H1 (cell line): ENCODE measurements around the gene PHF14. TPM values are rescaled to one million over a fixed set of nuclear protein-coding genes. Genes with fewer than 3 reads are reported as not detected.
A peak's percentile ranks its signal among the peaks of the same experiment; 100 is the strongest.

Experiments
- CTCF ChIA-PET: fragments of 300-600 bp; sonication (Branson Sonifier 250); formaldehyde crosslinking; loops from one replicate; lab custom pipeline; 2021; ENCODE audit not compliant: partially characterized antibody; lab: Charles Lee
- POLR2A ChIA-PET: fragments of 300-600 bp; sonication (Branson Sonifier 250); formaldehyde crosslinking; loops from one replicate; lab custom pipeline; 2021; ENCODE audit warnings: inconsistent platforms; ENCODE audit not compliant: partially characterized antibody; lab: Charles Lee
- DNase-seq, 2 experiments: peaks; one replicate each; pipeline versions ENCODE4 v3.0.0 to v3.0.0-alpha.2; 2010 to 2022; ENCODE audit warnings: low spot score in 2 of 2, low read depth in 1 of 2, mixed read lengths in 1 of 2
- FAIRE-seq: peaks from 2 replicates; lab custom pipeline; 2011; peaks lifted over from hg19 to GRCh38; lab: Jason Lieb, UNC
- H2AFZ ChIP-seq: 2 replicates; pipeline ENCODE4 v1.8.1; 2012; ENCODE audit warnings: low read length, inconsistent platforms
- H2AK5ac ChIP-seq: 2 replicates; pipeline ENCODE4 v1.6.1; 2013; ENCODE audit warnings: low read depth, low read length
- H2BK120ac ChIP-seq: replicated peaks from 2 replicates; pipeline ENCODE3; 2013; ENCODE audit warnings: low read depth, low read length, inconsistent platforms
- H2BK12ac ChIP-seq: 2 replicates; pipeline ENCODE4 v1.6.1; 2013; ENCODE audit warnings: low read depth, low read length
- H2BK15ac ChIP-seq: 2 replicates; pipeline ENCODE4 v1.6.1; 2013; ENCODE audit warnings: low read length
- H2BK20ac ChIP-seq: 2 replicates; pipeline ENCODE4 v1.6.1; 2013; ENCODE audit warnings: low read length
- H2BK5ac ChIP-seq: 2 replicates; pipeline ENCODE4 v1.6.1; 2013; ENCODE audit warnings: low read depth, low read length
- H3K14ac ChIP-seq: 2 replicates; pipeline ENCODE4 v1.6.1; 2013; ENCODE audit warnings: inconsistent platforms; ENCODE audit not compliant: insufficient read length
- H3K18ac ChIP-seq: 2 replicates; pipeline ENCODE4 v1.6.1; 2013; ENCODE audit warnings: low read length; ENCODE audit errors: extremely low read depth
- H3K23ac ChIP-seq: 2 replicates; pipeline ENCODE4 v1.6.1; 2013; ENCODE audit warnings: inconsistent platforms; ENCODE audit not compliant: insufficient read length
- H3K23me2 ChIP-seq: 2 replicates; pipeline ENCODE4 v1.6.1; 2013; ENCODE audit warnings: low read depth, low read length
- H3K27ac ChIP-seq: 2 replicates; pipeline ENCODE4 v1.6.1; 2011; ENCODE audit warnings: low read depth, low read length, inconsistent platforms
- H3K27me3 ChIP-seq, 4 experiments: replicated peaks in 1 of 4; 1 replicate in 1 of 4; 2 replicates in 3 of 4; pipeline versions ENCODE4 v1.6.1 to v1.8.1; 2011 to 2013; ENCODE audit warnings: low read length in 3 of 4, mild to moderate bottlenecking in 3 of 4, inconsistent platforms in 2 of 4, mixed read lengths in 2 of 4, moderate library complexity in 1 of 4; ENCODE audit not compliant: control insufficient read depth in 3 of 4, insufficient read depth in 3 of 4; ENCODE audit errors: extremely low read depth in 1 of 4
- H3K36me3 ChIP-seq, 4 experiments: 2 replicates each; pipeline versions ENCODE4 v1.6.1 to v1.8.1; 2011 to 2013; ENCODE audit warnings: mild to moderate bottlenecking in 4 of 4, low read length in 3 of 4, moderate library complexity in 2 of 4, control low read depth in 1 of 4, inconsistent platforms in 1 of 4; ENCODE audit not compliant: insufficient read depth in 4 of 4, control insufficient read depth in 2 of 4
- H3K4ac ChIP-seq: replicated peaks from 2 replicates; pipeline ENCODE3; 2013; ENCODE audit warnings: low read length, low read depth, mixed read lengths, inconsistent platforms; ENCODE audit not compliant: insufficient read length
- H3K4me1 ChIP-seq, 4 experiments: replicated peaks in 1 of 4; 1 replicate in 1 of 4; 2 replicates in 3 of 4; pipeline versions ENCODE4 v1.6.1 to v1.8.1; 2011 to 2013; ENCODE audit warnings: low read length in 3 of 4, inconsistent platforms in 2 of 4, mixed read lengths in 1 of 4; ENCODE audit not compliant: insufficient read depth in 4 of 4, control insufficient read depth in 3 of 4
- H3K4me2 ChIP-seq, 2 experiments: 2 replicates each; pipeline versions ENCODE4 v1.6.1 to v1.8.1; 2011 to 2013; ENCODE audit warnings: low read depth in 2 of 2, low read length in 2 of 2, control low read depth in 1 of 2, inconsistent platforms in 1 of 2, mild to moderate bottlenecking in 1 of 2; ENCODE audit not compliant: insufficient read depth in 1 of 2
- H3K4me3 ChIP-seq, 4 experiments: fragments of 200-600, 300-600 bp in 1 of 4; sonication (generic), shearing (Covaris generic), sonication (Bioruptor Twin) in 1 of 4; 2 replicates each; pipeline versions ENCODE4 v1.5.1 to v1.8.1; 2011 to 2016; ENCODE audit warnings: low read length in 4 of 4, low read depth in 3 of 4, control low read depth in 2 of 4, inconsistent platforms in 2 of 4, mild to moderate bottlenecking in 2 of 4, mixed read lengths in 1 of 4, moderate library complexity in 1 of 4; ENCODE audit not compliant: insufficient read depth in 2 of 4; ENCODE audit errors: extremely low read depth in 1 of 4
- H3K56ac ChIP-seq: replicated peaks from 2 replicates; pipeline ENCODE3; 2013; ENCODE audit warnings: low read depth, mild to moderate bottlenecking, mixed read lengths, low read length, inconsistent platforms; ENCODE audit not compliant: insufficient read length
- H3K79me1 ChIP-seq: 2 replicates; pipeline ENCODE4 v1.6.1; 2013; ENCODE audit warnings: low read depth, low read length, control low read depth
- H3K79me2 ChIP-seq, 2 experiments: 2 replicates each; pipeline versions ENCODE4 v1.6.1 to v1.8.1; 2012 to 2013; ENCODE audit warnings: low read length in 2 of 2, mild to moderate bottlenecking in 2 of 2, inconsistent platforms in 1 of 2; ENCODE audit not compliant: insufficient read depth in 2 of 2, control insufficient read depth in 1 of 2
- H3K9ac ChIP-seq, 4 experiments: replicated peaks in 1 of 4; 1 replicate in 1 of 4; 2 replicates in 3 of 4; pipeline versions ENCODE4 v1.6.1 to v1.8.1; 2011 to 2013; ENCODE audit warnings: low read depth in 3 of 4, low read length in 3 of 4, control low read depth in 2 of 4, mild to moderate bottlenecking in 2 of 4, moderate library complexity in 2 of 4, inconsistent platforms in 1 of 4; ENCODE audit errors: extremely low read depth in 1 of 4
- H3K9me3 ChIP-seq, 2 experiments: 2 replicates each; pipeline versions ENCODE4 v1.6.1 to v1.8.1; 2012 to 2013; ENCODE audit warnings: mild to moderate bottlenecking in 2 of 2, moderate library complexity in 2 of 2, control low read depth in 1 of 2, inconsistent platforms in 1 of 2, low read depth in 1 of 2, low read length in 1 of 2, mixed read lengths in 1 of 2; ENCODE audit not compliant: insufficient read depth in 2 of 2
- H4K20me1 ChIP-seq, 2 experiments: replicated peaks in 1 of 2; 2 replicates each; pipeline versions ENCODE3 to v1.8.1; 2011 to 2013; ENCODE audit warnings: inconsistent platforms in 2 of 2, low read length in 2 of 2, mild to moderate bottlenecking in 1 of 2; ENCODE audit not compliant: insufficient read depth in 2 of 2, control insufficient read depth in 1 of 2
- H4K5ac ChIP-seq: 2 replicates; pipeline ENCODE4 v1.6.1; 2013; ENCODE audit warnings: low read length, low read depth, mixed read lengths, inconsistent platforms; ENCODE audit not compliant: insufficient read length
- H4K8ac ChIP-seq: 2 replicates; pipeline ENCODE4 v1.8.0; 2013; ENCODE audit warnings: mild to moderate bottlenecking, moderate library complexity, low read length, inconsistent platforms; ENCODE audit not compliant: insufficient read depth; ENCODE audit errors: extremely low read depth
- H4K91ac ChIP-seq: replicated peaks from 2 replicates; pipeline ENCODE3; 2013; ENCODE audit warnings: low read length, mixed read lengths, inconsistent platforms; ENCODE audit not compliant: insufficient read length
- ASH2L ChIP-seq: fragments of 200-600, 300-600 bp; sonication (generic); IDR thresholded peaks from one replicate; pipeline ENCODE4 v1.7.1; 2017; ENCODE audit warnings: low read length
- E2F6 ChIP-seq: IDR thresholded peaks from 2 replicates; pipeline ENCODE4 v1.6.1; 2012; ENCODE audit warnings: inconsistent platforms
- SP4 ChIP-seq: IDR thresholded peaks from 2 replicates; pipeline ENCODE4 v1.6.1; 2012; ENCODE audit warnings: low read length, inconsistent platforms
- WGBS, 2 experiments: shearing (Covaris generic) in 1 of 2; methylation state at CpG; one replicate each; pipeline versions ENCODE4 v1.1.6 to v1.1.7; 2013 to 2015; ENCODE audit warnings: low lambda C conversion rate in 2 of 2, mixed read lengths in 2 of 2, inconsistent platforms in 1 of 2, low coverage in 1 of 2, missing lambda C conversion rate in 1 of 2; ENCODE audit not compliant: insufficient replicate concordance in 2 of 2, insufficient coverage in 1 of 2, insufficient read length in 1 of 2; ENCODE audit errors: extremely low coverage in 1 of 2, missing lambda C conversion rate in 1 of 2; 5-methylcytosine and 5-hydroxymethylcytosine counted together
- polyA plus RNA-seq, 7 experiments: library from polyadenylated mRNA; depleted of rRNA in 3 of 7; stranded (reverse) in 5 of 7; unstranded in 2 of 7; fragments of >200 nt in 5 of 7; fragments of 200-250 nt in 2 of 7; gene quantifications; 1 replicate in 5 of 7; 2 replicates in 1 of 7; 4 replicates in 1 of 7; pipeline versions ENCODE4 v1.2.1 to v1.2.3, GENCODE V29; 2011 to 2013; ENCODE audit warnings: missing spikeins in 2 of 7, mixed read lengths in 2 of 7
- total RNA-seq: library from RNA; stranded (reverse); fragmentation: NEBNext Ultra II Directional; extraction: Animal tissue kit (Norgen Biotek cat#: 25700); gene quantifications from 2 replicates; pipeline ENCODE4 v1.2.1, GENCODE V29; 2021
- TF ChIP-seq, protein P1 (sequence below): IDR thresholded peaks from 2 replicates; pipeline ENCODE4 v1.6.1; 2012; ENCODE audit warnings: low read length, inconsistent platforms

PHF14 gene
- total and polyA plus RNA-seq, 2 of the 8 experiments (the other 6 are each of a cell fraction or from before 2014, with no cell fraction given) = 17.9 to 70.6 TPM

- Histone ChIP-seq H2BK15ac (no peak overlapping the region), H3K14ac (no peak overlapping the region), H4K8ac (no peak overlapping the region), H2AK5ac (no peak overlapping the region; the same call in 1 of the 2 replicates), H2BK12ac (no peak overlapping the region), H4K5ac (no peak overlapping the region), H4K91ac (no peak overlapping the region), H3K18ac (no peak overlapping the region), H3K27me3 (no peaks in the 10 kb centered on the region), H3K9ac (peak overlapping the region in 3 of 4 experiments; percentile 9 to 50 (median 39); a peak in 4 of 7 replicates), H3K4me2 (no peak overlapping the region), H3K27ac (peak overlapping the region; percentile 85), H3K36me3 (peaks cover 0 to 7% (median 0%) of the 10 kb centered on the region in 4 experiments; a peak in 1 of 8 replicates), H3K9me3 (no peaks in the 10 kb centered on the region), H3K56ac (no peak overlapping the region), H3K4ac (no peak overlapping the region), H3K23ac (no peak overlapping the region), H3K79me1 (no peaks in the 10 kb centered on the region), H3K79me2 (no peaks in the 10 kb centered on the region), H3K4me3 (no peak overlapping the region), H2BK5ac (peak overlapping the region; percentile 87; the same call in 1 of the 2 replicates), H3K4me1 (peaks cover 0 to 4% (median under 1%) of the 10 kb centered on the region in 4 experiments; a peak in 3 of 7 replicates), H3K23me2 (no peaks in the 10 kb centered on the region), H2AFZ (no peak overlapping the region), H2BK120ac (peak overlapping the region; percentile 69), H2BK20ac (no peak overlapping the region; the same call in 1 of the 2 replicates), H4K20me1 (no peaks in the 10 kb centered on the region)
- no peak for FAIRE-seq
- POLR2A ChIA-PET = interaction anchor here (0.6 to 1.7 kb wide), 4 partner anchors 9 to 143 kb away, joined by 3 to 6 read pairs (median 4); a partner anchor contains a TSS
- CTCF ChIA-PET = interaction anchor here (1.2 kb wide), 1 partner anchor 131 kb away, joined by 3 read pairs; no protein-coding TSS in a partner anchor
- WGBS, 2 experiments = 82% methylated on average over 7 of the region's 7 CpGs; no CpG with 5 or more reads in 1 of the 2 experiments
- no peak for DNase-seq
- TF ChIP-seq SP4 (no peak), ASH2L (peak; percentile 46), E2F6 (no peak)
- TF ChIP-seq, protein P1, sequence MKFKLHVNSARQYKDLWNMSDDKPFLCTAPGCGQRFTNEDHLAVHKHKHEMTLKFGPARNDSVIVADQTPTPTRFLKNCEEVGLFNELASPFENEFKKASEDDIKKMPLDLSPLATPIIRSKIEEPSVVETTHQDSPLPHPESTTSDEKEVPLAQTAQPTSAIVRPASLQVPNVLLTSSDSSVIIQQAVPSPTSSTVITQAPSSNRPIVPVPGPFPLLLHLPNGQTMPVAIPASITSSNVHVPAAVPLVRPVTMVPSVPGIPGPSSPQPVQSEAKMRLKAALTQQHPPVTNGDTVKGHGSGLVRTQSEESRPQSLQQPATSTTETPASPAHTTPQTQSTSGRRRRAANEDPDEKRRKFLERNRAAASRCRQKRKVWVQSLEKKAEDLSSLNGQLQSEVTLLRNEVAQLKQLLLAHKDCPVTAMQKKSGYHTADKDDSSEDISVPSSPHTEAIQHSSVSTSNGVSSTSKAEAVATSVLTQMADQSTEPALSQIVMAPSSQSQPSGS = no peak
Observed at GRCh38 chr7:11083214-11083568, 109.5 kb downstream of the PHF14 start.
